Activated CD4-positive, alpha-beta memory T cell treated with anti-CD3 and anti-CD28 coated beads for 36 hours (primary cell): ENCODE measurements around the gene LRRD1. TPM values are rescaled to one million over a fixed set of nuclear protein-coding genes. Genes with fewer than 3 reads are reported as not detected.
"Not testable (repeated sequence)": the region's sequence is repeated elsewhere in the genome, so short reads cannot be mapped to it uniquely, and the experiment has no call there.

Experiments used
- CTCF ChIA-PET: fragments of 350-600 bp; sonication (Branson Sonifier 250); formaldehyde crosslinking; loops from one replicate; lab custom pipeline; 2021; ENCODE audit warnings: antibody characterized with exemption, inconsistent platforms; lab: Charles Lee
- POLR2A ChIA-PET: fragments of 350-600 bp; sonication (Branson Sonifier 250); formaldehyde crosslinking; loops from one replicate; lab custom pipeline; 2021; ENCODE audit warnings: antibody characterized with exemption; lab: Charles Lee
- DNase-seq: peaks from one replicate; pipeline ENCODE4 v3.0.0-alpha.2; 2020
- H3K27ac Mint-ChIP-seq: one replicate; pipeline ENCODE4 v1.8.0; 2021; ENCODE audit warnings: mixed read lengths
- H3K27me3 Mint-ChIP-seq: one replicate; pipeline ENCODE4 v1.8.0; 2021; ENCODE audit warnings: mixed read lengths
- H3K36me3 Mint-ChIP-seq: one replicate; pipeline ENCODE4 v1.8.0; 2021; ENCODE audit warnings: mixed read lengths
- H3K4me1 Mint-ChIP-seq: one replicate; pipeline ENCODE4 v1.8.0; 2021; ENCODE audit warnings: low read depth, mixed read lengths
- H3K4me3 Mint-ChIP-seq: one replicate; pipeline ENCODE4 v1.8.0; 2021; ENCODE audit warnings: mild to moderate bottlenecking, mixed read lengths
- H3K9me3 Mint-ChIP-seq: one replicate; pipeline ENCODE4 v1.8.0; 2021; ENCODE audit warnings: mixed read lengths
- intact Hi-C: fragments of 100-400 bp; cut with micrococcal nuclease; formaldehyde crosslinking; loops from one replicate; pipeline ENCODE4 v1.15.1; 2023
- total RNA-seq, 2 experiments: library from RNA; stranded (reverse); gene quantifications; one replicate each; pipeline ENCODE4 v1.2.3, GENCODE V29; 2021

Gene LRRD1
- total RNA-seq, 2 experiments from 2014 or later, result not detected

- H3K4me3 Mint-ChIP-seq, H3K27ac Mint-ChIP-seq: not testable (repeated sequence)
Measured at GRCh38 chr7:92169529-92169928, 9.4 kb downstream of the LRRD1 start.

DNA sequence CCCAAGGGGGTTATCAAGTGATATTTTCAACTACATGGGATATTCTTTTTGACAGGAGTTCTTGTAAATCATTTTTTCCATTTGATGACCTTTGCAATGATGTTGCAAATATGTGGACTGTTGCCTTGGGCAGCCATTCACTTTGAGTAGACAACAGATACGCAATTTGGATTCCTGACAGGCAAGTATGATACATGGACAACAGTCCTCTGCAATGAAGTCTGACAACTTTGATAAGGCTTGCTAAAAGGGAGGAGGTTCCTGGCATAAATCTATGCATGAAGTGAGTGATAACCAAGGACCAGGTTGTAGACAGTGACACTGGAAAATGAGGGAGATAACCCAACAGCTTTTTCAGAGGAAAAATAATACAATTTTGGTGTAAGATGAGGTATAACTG lies 17.7 kb downstream of the LRRD1 start:
- Mint-ChIP-seq H3K27ac (no peak overlapping the region), H3K4me3 (no peak overlapping the region), H3K4me1 (no peaks in the 10 kb centered on the region), H3K36me3 (no peaks in the 10 kb centered on the region), H3K27me3 (peaks cover 6% of the 10 kb centered on the region), H3K9me3 (no peaks in the 10 kb centered on the region)
- CTCF ChIA-PET, result no interaction called here
- no peak for DNase-seq
- POLR2A ChIA-PET, result interaction anchor here (0.6 kb wide), 1 partner anchor 286 kb away, joined by 3 read pairs; the partner anchor contains the start of gene GATAD1
- intact Hi-C loops, result no loop called here

More at GRCh38 chr7:92169529-92169928, 9.4 kb downstream of the LRRD1 start:
- POLR2A ChIA-PET, H3K36me3 Mint-ChIP-seq, H3K4me1 Mint-ChIP-seq, intact Hi-C loops, H3K9me3 Mint-ChIP-seq, CTCF ChIA-PET, H3K27me3 Mint-ChIP-seq, DNase-seq: not testable (repeated sequence)

DNA sequence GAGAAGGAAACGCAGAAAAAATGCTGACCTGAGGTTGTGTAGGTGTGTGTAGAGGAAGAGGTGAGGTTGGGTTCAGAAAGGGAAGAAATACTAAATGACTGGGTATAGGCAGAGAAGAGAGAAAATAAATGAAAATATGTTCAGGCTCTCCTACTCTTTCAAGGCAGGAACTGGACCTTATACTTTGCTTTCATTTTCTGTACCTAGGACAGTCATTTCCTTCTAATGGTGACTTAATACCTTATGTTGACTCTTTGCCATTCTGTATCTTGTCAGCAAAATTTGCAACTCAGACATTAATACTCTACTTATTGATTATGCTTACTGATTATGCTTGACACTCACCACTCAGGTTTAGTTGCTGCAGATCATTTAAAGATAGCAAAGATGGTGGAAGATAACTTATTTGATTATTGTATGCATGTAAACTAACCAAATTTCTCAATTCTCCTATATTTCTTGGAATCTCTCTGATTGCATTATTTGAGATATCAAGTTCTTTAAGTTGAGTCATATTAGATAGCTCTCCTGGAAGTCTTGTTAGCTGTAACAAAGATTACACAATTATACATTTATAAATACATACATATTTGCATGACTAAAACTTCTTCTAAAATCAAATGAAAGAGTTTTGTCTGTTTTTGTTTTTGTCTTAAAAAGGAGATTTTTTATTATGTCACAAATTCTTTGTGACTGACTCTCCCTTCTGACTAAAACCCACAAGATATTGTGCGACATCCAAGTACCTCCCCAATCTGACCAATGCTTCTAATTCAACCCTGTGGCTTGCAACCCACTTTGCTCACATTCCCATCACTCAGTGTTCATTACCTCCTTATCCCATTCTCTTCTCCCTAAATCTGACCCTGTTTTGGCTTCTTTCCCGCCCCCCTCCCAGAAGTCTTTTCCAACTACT lies 20.0 kb downstream of the LRRD1 start:
- POLR2A ChIA-PET, result no interaction called here
- intact Hi-C loops, result no loop called here
- CTCF ChIA-PET, result no interaction called here
- Mint-ChIP-seq H3K27ac (no peak overlapping the region), H3K4me1 (no peaks in the 10 kb centered on the region), H3K36me3 (no peaks in the 10 kb centered on the region), H3K9me3 (no peaks in the 10 kb centered on the region), H3K27me3 (peaks cover 6% of the 10 kb centered on the region), H3K4me3 (no peak overlapping the region)
- no peak for DNase-seq

DNA sequence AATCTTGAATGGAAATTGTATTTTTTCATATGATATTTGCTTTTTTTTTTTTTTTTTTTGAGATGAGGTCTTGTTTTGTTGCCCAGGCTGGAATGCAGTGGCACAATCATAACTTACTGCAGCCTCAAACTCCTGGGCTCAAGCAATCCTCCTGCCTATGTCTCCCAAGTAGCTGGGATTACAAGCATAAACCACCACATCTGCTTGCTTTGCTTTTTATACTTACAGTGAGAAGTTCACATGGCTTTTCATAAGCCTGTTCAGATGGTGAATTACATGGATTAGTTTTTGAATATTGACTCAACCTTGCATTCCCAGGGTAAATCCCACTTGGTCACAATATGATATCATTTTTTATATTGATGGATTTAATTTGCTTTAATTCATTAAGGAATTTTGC lies 22.0 kb downstream of the LRRD1 start:
- no peak for DNase-seq
- no peak overlapping the region for H3K4me3 Mint-ChIP-seq
- H3K36me3 Mint-ChIP-seq, result no peaks in the 10 kb centered on the region
- no peaks in the 10 kb centered on the region for H3K4me1 Mint-ChIP-seq
- intact Hi-C loops, result no loop called here
- peaks cover 6% of the 10 kb centered on the region for H3K27me3 Mint-ChIP-seq
- ChIA-PET POLR2A (no interaction called here), CTCF (no interaction called here)
- no peak overlapping the region for H3K27ac Mint-ChIP-seq
- no peaks in the 10 kb centered on the region for H3K9me3 Mint-ChIP-seq

- intact Hi-C loops, result no loop called here
- peaks cover 1% of the 10 kb centered on the region for H3K27me3 Mint-ChIP-seq
- no peak overlapping the region for H3K27ac Mint-ChIP-seq
- H3K9me3 Mint-ChIP-seq, result no peaks in the 10 kb centered on the region
- POLR2A ChIA-PET, result no interaction called here
- H3K4me1 Mint-ChIP-seq, result no peaks in the 10 kb centered on the region
- H3K4me3 Mint-ChIP-seq, result no peak overlapping the region
- CTCF ChIA-PET, result no interaction called here
- H3K36me3 Mint-ChIP-seq, result no peaks in the 10 kb centered on the region
- DNase-seq, result no peak
Measured at GRCh38 chr7:92155108-92155739, 23.7 kb downstream of the LRRD1 start.

GRCh38 chr7:92150450-92151017 lies 28.4 kb downstream of the LRRD1 start:
- no peaks in the 10 kb centered on the region for H3K4me1 Mint-ChIP-seq
- no peak for DNase-seq
- H3K4me3 Mint-ChIP-seq, result no peak overlapping the region
- H3K9me3 Mint-ChIP-seq, result no peaks in the 10 kb centered on the region
- intact Hi-C loops, result no loop called here
- no peaks in the 10 kb centered on the region for H3K27me3 Mint-ChIP-seq
- no peaks in the 10 kb centered on the region for H3K36me3 Mint-ChIP-seq
- H3K27ac Mint-ChIP-seq, result no peak overlapping the region
- POLR2A ChIA-PET, result no interaction called here
- CTCF ChIA-PET, result interaction anchor here (1.0 kb wide), 1 partner anchor 17 kb away, joined by 3 read pairs; the partner anchor contains the start of gene CYP51A1

DNA sequence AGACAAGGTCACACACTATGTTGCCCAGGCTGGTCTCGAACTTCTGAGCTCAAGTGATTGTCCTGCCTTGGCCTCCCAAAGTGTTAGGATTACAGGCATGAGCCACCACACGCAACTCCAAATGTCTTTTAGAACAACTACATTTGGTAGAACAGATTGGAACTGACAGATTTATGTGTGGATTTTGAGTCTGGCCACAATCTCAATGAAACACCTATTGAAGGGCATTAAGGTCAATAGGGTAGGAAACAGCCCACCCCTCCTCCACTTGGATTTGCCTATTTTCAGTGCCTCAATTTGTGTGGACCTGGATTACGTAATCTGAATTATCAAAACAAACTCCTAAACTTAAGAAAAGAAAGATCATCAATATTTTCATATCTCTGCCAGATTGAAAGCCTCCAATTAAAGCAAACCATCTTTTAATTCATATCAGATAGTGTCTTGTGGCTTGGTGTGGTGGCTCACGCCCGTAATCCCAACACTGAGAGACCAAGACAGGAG lies 29.2 kb downstream of the LRRD1 start:
- ChIA-PET CTCF (interaction anchor here (0.5 kb wide), 1 partner anchor 57 kb away, joined by 4 read pairs; no protein-coding TSS in a partner anchor), POLR2A (no interaction called here)
- Mint-ChIP-seq H3K36me3 (no peaks in the 10 kb centered on the region), H3K9me3 (no peaks in the 10 kb centered on the region), H3K4me3 (no peak overlapping the region), H3K4me1 (no peaks in the 10 kb centered on the region), H3K27ac (no peak overlapping the region), H3K27me3 (no peaks in the 10 kb centered on the region)
- intact Hi-C loops, result no loop called here
- no peak for DNase-seq

DNA sequence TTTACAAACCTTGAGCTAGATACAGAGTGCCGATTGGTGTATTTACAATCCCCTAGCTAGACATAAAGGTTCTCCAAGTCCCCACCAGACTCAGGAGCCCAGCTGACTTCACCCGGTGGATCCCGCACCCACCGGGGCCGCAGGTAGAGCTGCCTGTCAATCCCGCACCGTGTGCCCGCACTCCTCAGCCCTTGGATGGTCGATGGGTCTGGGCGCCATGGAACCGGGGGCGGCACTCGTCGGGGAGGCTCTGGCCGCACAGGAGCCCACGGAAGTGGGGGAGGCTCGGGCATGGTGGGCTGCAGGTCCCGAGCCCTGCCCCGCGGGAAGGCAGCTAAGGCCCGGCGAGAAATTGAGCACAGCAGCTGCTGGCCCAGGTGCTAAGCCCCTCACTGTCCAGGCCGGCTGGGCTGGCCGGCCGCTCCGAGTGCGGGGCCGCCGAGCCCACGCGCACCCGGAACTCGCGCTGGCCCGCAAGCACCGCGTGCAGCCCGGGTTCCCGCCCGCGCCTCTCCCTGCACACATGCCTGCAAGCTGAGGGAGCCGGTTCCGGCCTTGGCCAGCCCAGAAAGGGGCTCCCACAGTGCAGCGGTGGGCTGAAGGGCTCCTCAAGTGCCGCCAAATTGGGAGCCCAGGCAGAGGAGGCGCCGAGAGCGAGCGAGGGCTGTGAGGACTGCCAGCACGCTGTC lies 35.6 kb downstream of the LRRD1 start:
- H3K27ac Mint-ChIP-seq, intact Hi-C loops, CTCF ChIA-PET, H3K4me3 Mint-ChIP-seq, H3K4me1 Mint-ChIP-seq, DNase-seq, H3K36me3 Mint-ChIP-seq, POLR2A ChIA-PET, H3K27me3 Mint-ChIP-seq, H3K9me3 Mint-ChIP-seq: not testable (repeated sequence)

DNA sequence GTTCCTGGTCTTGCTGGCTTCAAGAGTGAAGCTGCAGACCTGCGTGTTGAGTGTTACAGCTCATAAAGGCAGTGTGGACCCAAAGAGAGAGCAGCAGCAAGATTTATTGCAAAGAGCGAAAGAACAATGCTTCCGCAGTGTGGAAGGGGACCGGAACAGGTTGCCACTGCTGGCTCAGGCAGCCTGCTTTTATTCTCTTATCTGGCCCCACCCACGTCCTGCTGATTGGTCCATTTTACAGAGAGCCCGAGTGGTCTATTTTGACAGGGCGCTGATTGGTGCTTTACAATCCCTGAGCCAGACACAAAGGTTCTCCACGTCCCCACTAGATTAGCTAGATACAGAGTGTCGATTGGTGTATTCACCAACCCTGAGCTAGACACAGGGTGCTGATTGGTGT lies 36.2 kb downstream of the LRRD1 start:
- POLR2A ChIA-PET, H3K36me3 Mint-ChIP-seq, H3K27me3 Mint-ChIP-seq, H3K4me1 Mint-ChIP-seq, H3K9me3 Mint-ChIP-seq, H3K27ac Mint-ChIP-seq, H3K4me3 Mint-ChIP-seq, DNase-seq, intact Hi-C loops: not testable (repeated sequence)
- CTCF ChIA-PET, result interaction anchor here (0.7 kb wide), 1 partner anchor 8 kb away, joined by 3 read pairs; the partner anchor contains the start of gene CYP51A1

- no peak overlapping the region for H3K27ac Mint-ChIP-seq
- intact Hi-C loops, result no loop called here
- DNase-seq, result no peak
- no peaks in the 10 kb centered on the region for H3K27me3 Mint-ChIP-seq
- H3K36me3 Mint-ChIP-seq, result no peaks in the 10 kb centered on the region
- no peaks in the 10 kb centered on the region for H3K9me3 Mint-ChIP-seq
- POLR2A ChIA-PET, result no interaction called here
- CTCF ChIA-PET, result no interaction called here
- H3K4me3 Mint-ChIP-seq, result no peak overlapping the region
- H3K4me1 Mint-ChIP-seq, result no peaks in the 10 kb centered on the region
Measured at GRCh38 chr7:92141161-92141560, 37.8 kb downstream of the LRRD1 start.

GRCh38 chr7:92137557-92137956 lies 41.4 kb downstream of the LRRD1 start:
- no peaks in the 10 kb centered on the region for H3K9me3 Mint-ChIP-seq
- ChIA-PET CTCF (no interaction called here), POLR2A (no interaction called here)
- DNase-seq, result no peak
- intact Hi-C loops, result loop anchor here (10.0 kb wide), 1 partner anchor 1053 kb away; no protein-coding TSS in a partner anchor
- no peak overlapping the region for H3K4me3 Mint-ChIP-seq
- peaks cover 2% of the 10 kb centered on the region for H3K27me3 Mint-ChIP-seq
- H3K27ac Mint-ChIP-seq, result no peak overlapping the region
- peaks cover 7% of the 10 kb centered on the region for H3K36me3 Mint-ChIP-seq
- peaks cover 16% of the 10 kb centered on the region for H3K4me1 Mint-ChIP-seq
